PC-3 (cell line): Measurements from ENCODE around the gene EZH1.

Source experiments
- CTCF ChIP-seq: fragments of 300-600 bp; sonication (generic); conservative IDR thresholded peaks from 2 replicates; pipeline ENCODE4 v1.5.1; 2017; ENCODE audit warnings: antibody characterized with exemption, low read depth, mild to moderate bottlenecking, low read length
- EZH2 ChIP-seq: fragments of 300-600 bp; sonication (generic); IDR thresholded peaks from one replicate; pipeline ENCODE4 v1.6.1; 2017; ENCODE audit warnings: antibody characterized with exemption, mild to moderate bottlenecking, low read length; ENCODE audit not compliant: unreplicated experiment
- EZH2phosphoT487 ChIP-seq: fragments of 300-600 bp; sonication (generic); IDR thresholded peaks from 2 replicates; pipeline ENCODE4 v1.6.1; 2018; ENCODE audit warnings: mild to moderate bottlenecking, antibody characterized with exemption, low read length, borderline replicate concordance

- no peak for TF ChIP-seq EZH2phosphoT487
- TF ChIP-seq CTCF: no peak
- TF ChIP-seq EZH2: no peak
These were observed 16.8 kb upstream of the EZH1 start for GRCh38 chr17:42761638-42762037.
